Right lobe of liver (tissue), 6 donors: Measurements from ENCODE around the gene SNRPA1. TPM values are rescaled to one million over a fixed set of nuclear protein-coding genes. Genes with fewer than 3 reads are reported as not detected.

Source experiments
- ATAC-seq, 4 donors: fragments of 200-7000 bp; cut with Tn5 transposase; one replicate each; pipeline ENCODE4 v1.9.1; 2020; ENCODE audit warnings: mild to moderate bottlenecking in 4 of 4, moderate library complexity in 4 of 4
- DNase-seq, 3 donors: peaks; one replicate each; pipeline ENCODE4 v3.0.0-alpha.2; 2020
- H3K27ac ChIP-seq, 3 donors: fragments of 200-600 bp; one replicate each; pipeline ENCODE4 v1.8.0; 2022
- H3K27me3 ChIP-seq, 2 donors: fragments of 200-600 bp; one replicate each; pipeline ENCODE4 v1.8.0; 2022
- H3K36me3 ChIP-seq, 4 donors: fragments of 200-600 bp; sonication (generic) in 1 of 4; one replicate each; pipeline versions ENCODE4 v1.5.1 to v1.8.0; 2017 to 2022; ENCODE audit warnings: control low read depth in 1 of 4
- H3K4me1 ChIP-seq, 4 donors: fragments of 200-600 bp; sonication (generic) in 1 of 4; one replicate each; pipeline versions ENCODE4 v1.5.1 to v1.8.0; 2017 to 2022; ENCODE audit warnings: control low read depth in 1 of 4
- H3K4me3 ChIP-seq, 3 donors: fragments of 200-600 bp; one replicate each; pipeline ENCODE4 v1.8.0; 2022
- H3K9me3 ChIP-seq, 4 donors: fragments of 200-600 bp; sonication (generic) in 1 of 4; one replicate each; pipeline versions ENCODE4 v1.5.1 to v1.8.0; 2017 to 2022; ENCODE audit warnings: control low read depth in 1 of 4
- CTCF ChIP-seq, 4 donors: fragments of 200-600 bp in 3 of 4; fragments of 450-650 bp in 1 of 4; IDR thresholded peaks; one replicate each; pipeline versions ENCODE4 v1.5.1 to v1.8.0; 2016 to 2022; ENCODE audit warnings: antibody characterized with exemption in 4 of 4, mild to moderate bottlenecking in 2 of 4
- POLR2A ChIP-seq: fragments of 450-650 bp; IDR thresholded peaks from one replicate; pipeline ENCODE4 v1.6.1; 2017; ENCODE audit warnings: antibody characterized with exemption, mild to moderate bottlenecking
- WGBS: methylation state at CpG from one replicate; pipeline ENCODE4 v1.1.6; 2018; ENCODE audit warnings: low coverage, low lambda C conversion rate; ENCODE audit not compliant: insufficient coverage; ENCODE audit errors: missing lambda C conversion rate; 5-methylcytosine and 5-hydroxymethylcytosine counted together
- intact Hi-C, 2 donors: fragments of 100-400 bp; cut with DNase I; formaldehyde crosslinking; loops; one replicate each; pipeline versions ENCODE4 v1.11.2 to v1.14.1; 2022
- total RNA-seq, 6 experiments: library from RNA; depleted of rRNA in 2 of 6; stranded (reverse); fragments of >200 nt in 2 of 6; fragmentation: NEBNext Ultra II Directional in 3 of 6; extraction: Animal tissue kit (Norgen Biotek cat#: 25700) in 3 of 6; gene quantifications; one replicate each; pipeline versions ENCODE4 v1.1.0 to v1.2.4, GENCODE V29; 2016 to 2023
- donor health status: DM: no; HTN: yes; CAD: no.
- donor health status: DM: no; HTN: no; CAD: no.
- donor health status: DM: no; HTN: no; CAD: no.
- donor health status: DM: no; HTN: yes; CAD: no.
- donor health status: DM: no; HTN: yes; CAD: no.

SNRPA1 gene
- total RNA-seq, 6 experiments from 2014 or later, result 17.7 to 28.6 (median 24.1) TPM

- peak in 1 of 4 donors; percentile 23 for ATAC-seq
- Histone ChIP-seq H3K27me3 (no peaks in the 10 kb centered on the region), H3K4me1 (peaks cover 0 to 5% (median 1%) of the 10 kb centered on the region in 4 donors)
Observed at GRCh38 chr15:101239724-101240136, 55.3 kb downstream of the SNRPA1 start.

GRCh38 chr15:101237251-101237650 lies 57.8 kb downstream of the SNRPA1 start:
- no peak for DNase-seq
- no peak overlapping the region for H3K27ac ChIP-seq
- peaks cover 0 to 5% (median 1%) of the 10 kb centered on the region in 4 donors for H3K4me1 ChIP-seq
- H3K9me3 ChIP-seq, result no peaks in the 10 kb centered on the region
- intact Hi-C loops, result no loop called here
- H3K36me3 ChIP-seq, result peaks cover 0 to 4% (median 0%) of the 10 kb centered on the region in 4 donors
- no peak overlapping the region for H3K4me3 ChIP-seq
- 71% methylated on average over 12 of the region's 12 CpGs for WGBS
- no peaks in the 10 kb centered on the region for H3K27me3 ChIP-seq
- TF ChIP-seq POLR2A (no peak), CTCF (IDR thresholded peaks at IDR 0.05) (no peak)
- ATAC-seq, result peak in 1 of 4 donors; percentile 37

More at GRCh38 chr15:101239724-101240136, 55.3 kb downstream of the SNRPA1 start:
- no peaks in the 10 kb centered on the region for H3K36me3 ChIP-seq
- peak overlapping the region in 1 of 3 donors; percentile 16 for H3K27ac ChIP-seq
- WGBS, result 42% methylated on average over 6 of the region's 6 CpGs
- no peak for DNase-seq
- H3K4me3 ChIP-seq, result no peak overlapping the region
- intact Hi-C loops, result no loop called here
- TF ChIP-seq POLR2A (no peak), CTCF (IDR thresholded peaks at IDR 0.05) (no peak)
- no peaks in the 10 kb centered on the region for H3K9me3 ChIP-seq

GRCh38 chr15:101233651-101234280 lies 61.3 kb downstream of the SNRPA1 start:
- ATAC-seq, result no peak
- H3K4me1 ChIP-seq, result no peaks in the 10 kb centered on the region
- 75% methylated on average over 5 of the region's 5 CpGs for WGBS
- no peak overlapping the region for H3K4me3 ChIP-seq
- no peak overlapping the region for H3K27ac ChIP-seq
- H3K36me3 ChIP-seq, result peaks cover 0 to 4% (median 0%) of the 10 kb centered on the region in 4 donors
- TF ChIP-seq POLR2A, result no peak
- TF ChIP-seq CTCF (IDR thresholded peaks at IDR 0.05), result no peak
- H3K9me3 ChIP-seq, result peaks cover 0 to under 1% (median 0%) of the 10 kb centered on the region in 4 donors
- H3K27me3 ChIP-seq, result no peaks in the 10 kb centered on the region
- intact Hi-C loops, result no loop called here
- DNase-seq, result no peak

GRCh38 chr15:101232677-101233076 lies 62.4 kb downstream of the SNRPA1 start:
- DNase-seq (no peak), ATAC-seq (no peak)
- TF ChIP-seq CTCF (IDR thresholded peaks at IDR 0.05), result no peak
- no peaks in the 10 kb centered on the region for H3K27me3 ChIP-seq
- no peaks in the 10 kb centered on the region for H3K4me1 ChIP-seq
- 65% methylated on average over 3 of the region's 5 CpGs for WGBS
- H3K9me3 ChIP-seq, result peaks cover 0 to 4% (median 0%) of the 10 kb centered on the region in 4 donors
- intact Hi-C loops, result no loop called here
- H3K27ac ChIP-seq, result no peak overlapping the region
- H3K36me3 ChIP-seq, result peaks cover 0 to 4% (median 0%) of the 10 kb centered on the region in 4 donors
- no peak overlapping the region for H3K4me3 ChIP-seq

Other genes starting within 250 kb of the SNRPA1 start
- 10 to 100 TPM in 2 of 6 experiments, 1 to 10 TPM in 4; 4.9 to 12.6 (median 7.2) TPM for gene CHSY1, start 43.2 kb downstream of the SNRPA1 start, total RNA-seq
- gene SELENOS, start 17.8 kb downstream of the SNRPA1 start, total RNA-seq, result 10 to 100 TPM; 30.4 to 52.5 (median 39.6) TPM
- 100 to 1,000 TPM; 165 to 218 (median 207) TPM for gene PCSK6, start 194.5 kb upstream of the SNRPA1 start, total RNA-seq